ENCODE results near the gene DYNC1H1.

DYNC1H1 gene

DNA sequence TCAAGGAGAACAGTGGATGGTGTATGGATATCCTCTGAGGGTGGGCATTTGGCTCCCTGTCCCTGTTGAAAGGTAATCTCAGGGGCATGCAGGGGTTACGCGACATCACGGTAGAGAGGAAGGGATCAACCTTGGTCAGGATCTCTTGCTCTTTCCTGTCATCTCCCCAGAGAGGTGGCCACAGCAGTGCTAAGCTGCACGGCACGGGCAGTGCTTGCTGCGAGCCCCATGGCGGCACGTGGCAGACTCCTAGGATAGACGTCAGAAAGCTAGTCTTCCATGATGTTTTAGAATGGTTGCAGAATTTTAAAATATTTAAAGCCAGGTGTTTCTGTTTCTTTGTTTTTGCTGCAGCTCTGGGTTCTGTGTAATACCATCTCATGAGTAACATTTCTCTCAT lies 41.0 kb downstream of the DYNC1H1 start:
- Histone ChIP-seq H3K36me3 (peaks cover 99% of the 10 kb centered on the region), H3K4me1 (ENCODE audit: control insufficient read depth in 1 of 2, insufficient read depth in 1 of 2, low read depth in 1 of 2, low read length in 1 of 2) (no peaks in the 10 kb centered on the region), H3K4me3 (ENCODE audit: low read depth in 1 of 2, low read length in 1 of 2) (no peak overlapping the region), H3K27me3 (no peaks in the 10 kb centered on the region), H3K27ac (no peak overlapping the region), H3K9me3 (no peaks in the 10 kb centered on the region)
- TF ChIP-seq, protein P1, sequence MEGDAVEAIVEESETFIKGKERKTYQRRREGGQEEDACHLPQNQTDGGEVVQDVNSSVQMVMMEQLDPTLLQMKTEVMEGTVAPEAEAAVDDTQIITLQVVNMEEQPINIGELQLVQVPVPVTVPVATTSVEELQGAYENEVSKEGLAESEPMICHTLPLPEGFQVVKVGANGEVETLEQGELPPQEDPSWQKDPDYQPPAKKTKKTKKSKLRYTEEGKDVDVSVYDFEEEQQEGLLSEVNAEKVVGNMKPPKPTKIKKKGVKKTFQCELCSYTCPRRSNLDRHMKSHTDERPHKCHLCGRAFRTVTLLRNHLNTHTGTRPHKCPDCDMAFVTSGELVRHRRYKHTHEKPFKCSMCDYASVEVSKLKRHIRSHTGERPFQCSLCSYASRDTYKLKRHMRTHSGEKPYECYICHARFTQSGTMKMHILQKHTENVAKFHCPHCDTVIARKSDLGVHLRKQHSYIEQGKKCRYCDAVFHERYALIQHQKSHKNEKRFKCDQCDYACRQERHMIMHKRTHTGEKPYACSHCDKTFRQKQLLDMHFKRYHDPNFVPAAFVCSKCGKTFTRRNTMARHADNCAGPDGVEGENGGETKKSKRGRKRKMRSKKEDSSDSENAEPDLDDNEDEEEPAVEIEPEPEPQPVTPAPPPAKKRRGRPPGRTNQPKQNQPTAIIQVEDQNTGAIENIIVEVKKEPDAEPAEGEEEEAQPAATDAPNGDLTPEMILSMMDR (IDR thresholded peaks at IDR 0.05) = no peak

DNA sequence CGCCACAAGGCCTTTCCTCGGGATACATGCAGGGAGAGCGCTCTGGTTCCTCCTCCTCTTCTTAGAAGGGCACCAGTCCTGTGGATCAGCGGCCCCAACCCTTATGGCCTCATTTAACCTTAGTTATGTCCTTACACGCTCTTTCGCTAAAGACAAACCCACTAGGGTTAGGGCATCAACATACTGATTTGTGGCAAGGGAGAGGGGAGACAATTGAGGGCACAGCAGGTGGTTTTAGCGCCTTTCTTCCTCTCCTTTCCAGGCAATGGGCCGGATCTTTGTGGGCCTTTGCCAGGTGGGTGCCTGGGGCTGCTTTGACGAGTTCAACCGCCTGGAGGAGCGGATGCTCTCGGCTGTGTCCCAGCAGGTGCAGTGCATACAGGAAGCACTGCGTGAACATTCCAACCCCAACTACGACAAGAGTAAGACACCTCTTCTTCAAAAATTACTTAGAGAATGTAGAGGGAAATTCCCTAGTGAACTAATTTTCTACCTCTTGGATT lies 43.6 kb downstream of the DYNC1H1 start:
- Histone ChIP-seq H3K27me3 (no peaks in the 10 kb centered on the region), H3K9me3 (no peaks in the 10 kb centered on the region), H3K27ac (no peak overlapping the region), H3K36me3 (peaks cover 100% of the 10 kb centered on the region), H3K4me3 (ENCODE audit: low read depth in 1 of 2, low read length in 1 of 2) (no peak overlapping the region), H3K4me1 (ENCODE audit: control insufficient read depth in 1 of 2, insufficient read depth in 1 of 2, low read depth in 1 of 2, low read length in 1 of 2) (no peaks in the 10 kb centered on the region)
- TF ChIP-seq, protein P1 (IDR thresholded peaks at IDR 0.05) = no peak

DNA sequence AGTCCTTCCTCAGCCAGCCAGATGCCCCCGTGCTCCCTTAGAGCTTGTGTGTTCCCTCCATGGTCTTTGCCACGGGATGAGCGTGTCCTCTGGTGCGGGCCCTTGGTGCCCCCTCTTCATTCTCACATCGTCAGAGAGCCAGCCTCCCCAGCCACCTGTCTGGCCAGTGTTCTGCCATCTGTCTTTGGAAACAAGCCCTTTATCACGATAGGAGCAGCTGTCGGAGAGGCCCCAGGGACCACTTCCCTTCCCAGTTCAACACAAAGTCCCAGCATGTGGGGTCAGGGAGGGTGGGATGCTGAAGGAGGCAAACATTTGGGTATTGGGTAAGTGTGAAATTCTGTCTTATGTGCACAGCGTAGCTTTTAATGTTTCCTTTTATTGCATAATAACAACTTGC lies 44.5 kb downstream of the DYNC1H1 start:
- no peaks in the 10 kb centered on the region for H3K4me1 ChIP-seq (ENCODE audit: control insufficient read depth in 1 of 2, insufficient read depth in 1 of 2, low read depth in 1 of 2, low read length in 1 of 2)
- no peaks in the 10 kb centered on the region for H3K27me3 ChIP-seq
- no peak overlapping the region for H3K27ac ChIP-seq
- TF ChIP-seq, protein P1 (IDR thresholded peaks at IDR 0.05) = no peak
- peaks cover 100% of the 10 kb centered on the region for H3K36me3 ChIP-seq
- no peaks in the 10 kb centered on the region for H3K9me3 ChIP-seq
- no peak overlapping the region for H3K4me3 ChIP-seq (ENCODE audit: low read depth in 1 of 2, low read length in 1 of 2)

DNA sequence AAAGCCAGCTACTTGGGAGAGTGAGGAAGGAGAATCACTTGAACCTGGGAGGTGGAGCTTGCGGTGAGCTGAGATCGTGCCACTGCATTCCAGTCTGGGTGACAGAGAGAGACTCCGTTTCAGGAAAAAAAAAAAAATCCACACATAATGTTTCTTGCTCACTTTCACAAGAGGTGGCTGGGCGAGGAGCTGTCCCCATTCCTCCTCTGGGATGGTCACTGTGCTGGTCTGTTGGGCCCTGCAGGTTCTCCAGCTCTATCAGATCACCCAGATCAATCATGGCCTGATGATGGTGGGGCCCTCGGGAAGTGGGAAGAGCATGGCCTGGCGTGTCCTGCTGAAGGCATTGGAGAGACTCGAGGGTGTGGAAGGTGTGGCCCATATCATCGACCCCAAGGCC lies 47.3 kb downstream of the DYNC1H1 start:
- TF ChIP-seq, protein P1 (IDR thresholded peaks at IDR 0.05) = no peak
- H3K9me3 ChIP-seq = peaks cover 2% of the 10 kb centered on the region
- peaks cover 100% of the 10 kb centered on the region for H3K36me3 ChIP-seq
- H3K4me1 ChIP-seq (ENCODE audit: control insufficient read depth in 1 of 2, insufficient read depth in 1 of 2, low read depth in 1 of 2, low read length in 1 of 2) = no peaks in the 10 kb centered on the region
- no peak overlapping the region for H3K27ac ChIP-seq
- H3K27me3 ChIP-seq = no peaks in the 10 kb centered on the region
- H3K4me3 ChIP-seq (ENCODE audit: low read depth in 1 of 2, low read length in 1 of 2) = no peak overlapping the region

DNA sequence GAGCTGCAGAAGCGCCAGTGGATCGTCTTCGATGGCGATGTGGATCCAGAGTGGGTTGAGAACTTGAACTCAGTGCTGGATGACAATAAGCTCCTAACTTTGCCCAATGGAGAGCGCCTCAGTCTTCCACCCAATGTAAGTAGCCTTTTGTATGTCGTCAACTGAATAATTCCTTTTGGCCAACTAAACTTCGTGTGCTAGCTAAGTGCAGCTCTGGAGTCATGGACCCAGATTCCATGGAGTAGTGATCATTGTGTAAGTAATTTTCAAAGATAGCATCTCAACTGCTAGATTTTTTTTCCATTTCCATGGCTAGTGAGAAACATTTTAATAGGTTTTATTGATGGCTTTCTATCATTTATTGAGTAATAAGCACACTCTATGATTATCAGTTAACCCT lies 48.0 kb downstream of the DYNC1H1 start:
- Histone ChIP-seq H3K9me3 (peaks cover 4% of the 10 kb centered on the region), H3K27ac (no peak overlapping the region), H3K36me3 (peaks cover 100% of the 10 kb centered on the region), H3K27me3 (no peaks in the 10 kb centered on the region), H3K4me1 (ENCODE audit: control insufficient read depth in 1 of 2, insufficient read depth in 1 of 2, low read depth in 1 of 2, low read length in 1 of 2) (no peaks in the 10 kb centered on the region), H3K4me3 (ENCODE audit: low read depth in 1 of 2, low read length in 1 of 2) (no peak overlapping the region)
- TF ChIP-seq, protein P1 (IDR thresholded peaks at IDR 0.05) = no peak

All from neutrophil (primary cell).